HG03565 (cell line): ENCODE results near the gene GIMD1.
A peak's percentile ranks its signal among the peaks of the same experiment; 100 is the strongest.
"Not testable (repeated sequence)": the region's sequence is repeated elsewhere in the genome, so short reads cannot be mapped to it uniquely, and the experiment has no call there.

Experiments
- ATAC-seq: cut with Tn5 transposase; IDR thresholded peaks from one replicate; pipeline ENCODE4 v1.9.1; 2021; ENCODE audit warnings: mild to moderate bottlenecking, moderate library complexity; ENCODE audit not compliant: unreplicated experiment

The GIMD1 gene

GRCh38 chr4:106368678-106369077, at the start of gene GIMD1:
Gene GIMD1, minus strand, starts transcription at chr4:106368778. Its CDS starts 1,343 bp downstream, at chr4:106367435.
- ATAC-seq: no peak

- no peak for ATAC-seq
Observed at GRCh38 chr4:106414366-106414765, 45.8 kb upstream of the GIMD1 start.

GRCh38 chr4:106409901-106410889, 41.6 kb upstream of the GIMD1 start:
- no peak for ATAC-seq

- not testable (repeated sequence) for ATAC-seq
Observed at GRCh38 chr4:106408004-106408403, 39.4 kb upstream of the GIMD1 start.

GRCh38 chr4:106401157-106401556, 32.6 kb upstream of the GIMD1 start:
- no peak for ATAC-seq

GRCh38 chr4:106398898-106399297, 30.3 kb upstream of the GIMD1 start:
- ATAC-seq: not testable (repeated sequence)

GRCh38 chr4:106395582-106395981, 27.0 kb upstream of the GIMD1 start:
- ATAC-seq: no peak

- no peak for ATAC-seq
Observed at GRCh38 chr4:106385853-106386393, 17.3 kb upstream of the GIMD1 start.

GRCh38 chr4:106384878-106385277, 16.3 kb upstream of the GIMD1 start:
- ATAC-seq: no peak

- no peak for ATAC-seq
Observed at GRCh38 chr4:106380179-106380578, 11.6 kb upstream of the GIMD1 start.

- no peak for ATAC-seq
Observed at GRCh38 chr4:106373026-106373425, 4.4 kb upstream of the GIMD1 start.

- no peak for ATAC-seq
Observed at GRCh38 chr4:106371161-106371560, 2.6 kb upstream of the GIMD1 start.

- no peak for ATAC-seq
Observed at GRCh38 chr4:106370214-106370613, 1.6 kb upstream of the GIMD1 start.

- peak; percentile 76 for ATAC-seq
Observed at GRCh38 chr4:106369456-106370060, 980 bp upstream of the GIMD1 start.

GRCh38 chr4:106367072-106367471, 1.5 kb downstream of the GIMD1 start:
- ATAC-seq: no peak

- ATAC-seq: no peak
Observed at GRCh38 chr4:106366026-106366425, 2.6 kb downstream of the GIMD1 start.

- ATAC-seq: no peak
Observed at GRCh38 chr4:106365613-106366012, 3.0 kb downstream of the GIMD1 start.

GRCh38 chr4:106364282-106364681, 4.3 kb downstream of the GIMD1 start:
- no peak for ATAC-seq

GRCh38 chr4:106362086-106362825, 6.3 kb downstream of the GIMD1 start:
- no peak for ATAC-seq

- ATAC-seq: no peak
Observed at GRCh38 chr4:106358899-106359298, 9.7 kb downstream of the GIMD1 start.

GRCh38 chr4:106355193-106355592, 13.4 kb downstream of the GIMD1 start:
- ATAC-seq: no peak
